Measurements from ENCODE around the gene POC1B. TPM values are rescaled to one million over a fixed set of nuclear protein-coding genes. Genes with fewer than 3 reads are reported as not detected.

The POC1B gene
- total RNA-seq, 4 donors from 2014 or later: 24.3 to 42.9 (median 31.1) TPM

- H3K27ac ChIP-seq: no peak overlapping the region
- H3K36me3 ChIP-seq: no peaks in the 10 kb centered on the region
- no peaks in the 10 kb centered on the region for H3K4me1 ChIP-seq
- H3K9me3 ChIP-seq: no peaks in the 10 kb centered on the region
- H3K27me3 ChIP-seq: no peaks in the 10 kb centered on the region
- TF ChIP-seq CTCF (IDR thresholded peaks at IDR 0.05) (no peak), POLR2A (IDR thresholded peaks at IDR 0.05) (no peak)
- H3K4me3 ChIP-seq: no peak overlapping the region
- DNase-seq: no peak
These were observed 42.6 kb upstream of the POC1B start for GRCh38 chr12:89568484-89568883.

GRCh38 chr12:89567691-89568239 is 41.9 kb upstream of the POC1B start:
- no peaks in the 10 kb centered on the region for H3K9me3 ChIP-seq
- no peaks in the 10 kb centered on the region for H3K36me3 ChIP-seq
- no peak overlapping the region for H3K4me3 ChIP-seq
- H3K27me3 ChIP-seq: no peaks in the 10 kb centered on the region
- no peaks in the 10 kb centered on the region for H3K4me1 ChIP-seq
- no peak for DNase-seq
- no peak overlapping the region for H3K27ac ChIP-seq
- TF ChIP-seq POLR2A (IDR thresholded peaks at IDR 0.05) (no peak), CTCF (IDR thresholded peaks at IDR 0.05) (no peak)

GRCh38 chr12:89566615-89567014 is 40.8 kb upstream of the POC1B start:
- H3K4me1 ChIP-seq: no peaks in the 10 kb centered on the region
- no peaks in the 10 kb centered on the region for H3K9me3 ChIP-seq
- H3K27ac ChIP-seq: no peak overlapping the region
- no peaks in the 10 kb centered on the region for H3K36me3 ChIP-seq
- no peak for DNase-seq
- H3K27me3 ChIP-seq: no peaks in the 10 kb centered on the region
- TF ChIP-seq POLR2A (IDR thresholded peaks at IDR 0.05): no peak
- no peak for TF ChIP-seq CTCF (IDR thresholded peaks at IDR 0.05)
- H3K4me3 ChIP-seq: no peak overlapping the region

- Histone ChIP-seq H3K36me3 (no peaks in the 10 kb centered on the region), H3K4me3 (no peak overlapping the region), H3K9me3 (no peaks in the 10 kb centered on the region), H3K27me3 (no peaks in the 10 kb centered on the region), H3K4me1 (no peaks in the 10 kb centered on the region), H3K27ac (no peak overlapping the region)
- DNase-seq: no peak
- TF ChIP-seq POLR2A (IDR thresholded peaks at IDR 0.05): no peak
- no peak for TF ChIP-seq CTCF (IDR thresholded peaks at IDR 0.05)
These were observed 39.2 kb upstream of the POC1B start for GRCh38 chr12:89565002-89565401.

- no peak for DNase-seq
- TF ChIP-seq CTCF (IDR thresholded peaks at IDR 0.05) (no peak), POLR2A (IDR thresholded peaks at IDR 0.05) (no peak)
These were observed 33.9 kb upstream of the POC1B start for GRCh38 chr12:89559753-89560152.

GRCh38 chr12:89556976-89557375 is 31.1 kb upstream of the POC1B start:
- H3K4me1 ChIP-seq: no peaks in the 10 kb centered on the region
- DNase-seq: no peak
- H3K27me3 ChIP-seq: no peaks in the 10 kb centered on the region
- no peaks in the 10 kb centered on the region for H3K9me3 ChIP-seq
- H3K36me3 ChIP-seq: no peaks in the 10 kb centered on the region
- no peak for TF ChIP-seq CTCF (IDR thresholded peaks at IDR 0.05)
- no peak for TF ChIP-seq POLR2A (IDR thresholded peaks at IDR 0.05)
- no peak overlapping the region for H3K4me3 ChIP-seq
- no peak overlapping the region for H3K27ac ChIP-seq

More at GRCh38 chr12:89559753-89560152, 33.9 kb upstream of the POC1B start:
- no peaks in the 10 kb centered on the region for H3K27me3 ChIP-seq
- H3K4me3 ChIP-seq: no peak overlapping the region
- no peaks in the 10 kb centered on the region for H3K4me1 ChIP-seq
- H3K9me3 ChIP-seq: no peaks in the 10 kb centered on the region
- no peak overlapping the region for H3K27ac ChIP-seq
- H3K36me3 ChIP-seq: no peaks in the 10 kb centered on the region

All from Peyer's patch (tissue), 4 donors.